ENCODE results near the gene RNH1. TPM values are rescaled to one million over a fixed set of nuclear protein-coding genes. Genes with fewer than 3 reads are reported as not detected.

RNH1 gene
- total RNA-seq, 2 donors from 2014 or later = 42.7 to 43.2 TPM

GRCh38 chr11:476416-476815 is 30.6 kb downstream of the RNH1 start:
- H3K9me3 Mint-ChIP-seq = no peaks in the 10 kb centered on the region
- H3K4me3 Mint-ChIP-seq = no peak overlapping the region
- H3K4me3 ChIP-seq (ENCODE audit: low read length) = no peak overlapping the region
- no peak for DNase-seq
- H3K27me3 ChIP-seq (ENCODE audit: control insufficient read depth, insufficient read depth, low read length, poor library complexity, severe bottlenecking) = no peaks in the 10 kb centered on the region
- H3K9me3 ChIP-seq (ENCODE audit: control insufficient read depth, low read length) = peaks cover 5% of the 10 kb centered on the region
- peak overlapping the region; percentile 76 for H3K27ac Mint-ChIP-seq
- peaks cover 7% of the 10 kb centered on the region for H3K36me3 ChIP-seq (ENCODE audit: control insufficient read depth, insufficient read depth, low read length)
- no peak overlapping the region for H3K9ac ChIP-seq (ENCODE audit: extremely low read depth, low read length, poor library complexity, severe bottlenecking)
- H3K27ac ChIP-seq (ENCODE audit: low read depth, low read length) = no peak overlapping the region
- H3K4me1 ChIP-seq (ENCODE audit: control insufficient read depth, insufficient read depth, low read length) = no peaks in the 10 kb centered on the region
- peaks cover 9% of the 10 kb centered on the region for H3K36me3 Mint-ChIP-seq (ENCODE audit: low read depth)
- no peaks in the 10 kb centered on the region for H3K4me1 Mint-ChIP-seq
- WGBS, 2 experiments (ENCODE audit: insufficient coverage in 1 of 2, insufficient read length in 1 of 2) = 95 to 96% methylated on average over 14 to 15 of the region's 15 CpGs
- TF ChIP-seq, protein P1, sequence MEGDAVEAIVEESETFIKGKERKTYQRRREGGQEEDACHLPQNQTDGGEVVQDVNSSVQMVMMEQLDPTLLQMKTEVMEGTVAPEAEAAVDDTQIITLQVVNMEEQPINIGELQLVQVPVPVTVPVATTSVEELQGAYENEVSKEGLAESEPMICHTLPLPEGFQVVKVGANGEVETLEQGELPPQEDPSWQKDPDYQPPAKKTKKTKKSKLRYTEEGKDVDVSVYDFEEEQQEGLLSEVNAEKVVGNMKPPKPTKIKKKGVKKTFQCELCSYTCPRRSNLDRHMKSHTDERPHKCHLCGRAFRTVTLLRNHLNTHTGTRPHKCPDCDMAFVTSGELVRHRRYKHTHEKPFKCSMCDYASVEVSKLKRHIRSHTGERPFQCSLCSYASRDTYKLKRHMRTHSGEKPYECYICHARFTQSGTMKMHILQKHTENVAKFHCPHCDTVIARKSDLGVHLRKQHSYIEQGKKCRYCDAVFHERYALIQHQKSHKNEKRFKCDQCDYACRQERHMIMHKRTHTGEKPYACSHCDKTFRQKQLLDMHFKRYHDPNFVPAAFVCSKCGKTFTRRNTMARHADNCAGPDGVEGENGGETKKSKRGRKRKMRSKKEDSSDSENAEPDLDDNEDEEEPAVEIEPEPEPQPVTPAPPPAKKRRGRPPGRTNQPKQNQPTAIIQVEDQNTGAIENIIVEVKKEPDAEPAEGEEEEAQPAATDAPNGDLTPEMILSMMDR (conservative IDR thresholded peaks at IDR 0.05) = no peak
- no peaks in the 10 kb centered on the region for H3K27me3 Mint-ChIP-seq (ENCODE audit: insufficient read depth)

DNA sequence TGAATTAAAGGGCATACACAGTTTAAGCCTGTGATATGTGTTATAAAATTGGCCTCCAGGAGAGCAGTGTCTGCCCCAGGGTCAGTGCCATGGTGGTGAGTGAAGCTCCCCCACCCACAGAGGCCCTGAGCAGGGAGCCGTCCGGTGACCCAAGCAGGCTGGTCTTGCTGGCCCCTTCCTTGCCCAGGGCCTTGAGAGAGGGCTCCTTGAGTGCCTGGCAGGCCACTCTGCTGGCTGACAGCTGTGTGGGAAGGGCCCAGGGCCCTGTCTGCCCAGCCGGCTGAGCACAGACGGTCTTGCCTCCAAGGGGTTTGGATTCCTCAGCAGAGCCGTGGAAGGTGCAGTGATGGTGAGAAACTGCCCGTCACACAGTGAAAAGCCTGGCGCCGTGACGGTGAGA is 31.1 kb downstream of the RNH1 start:
- no peak overlapping the region for H3K27ac ChIP-seq (ENCODE audit: low read depth, low read length)
- Mint-ChIP-seq H3K27me3 (ENCODE audit: insufficient read depth) (no peaks in the 10 kb centered on the region), H3K27ac (peak overlapping the region; percentile 76), H3K4me1 (no peaks in the 10 kb centered on the region), H3K9me3 (no peaks in the 10 kb centered on the region), H3K36me3 (ENCODE audit: low read depth) (peaks cover 4% of the 10 kb centered on the region), H3K4me3 (no peak overlapping the region)
- TF ChIP-seq, protein P1 (conservative IDR thresholded peaks at IDR 0.05) = no peak
- peaks cover 7% of the 10 kb centered on the region for H3K36me3 ChIP-seq (ENCODE audit: control insufficient read depth, insufficient read depth, low read length)
- no peak for DNase-seq
- no peak overlapping the region for H3K9ac ChIP-seq (ENCODE audit: extremely low read depth, low read length, poor library complexity, severe bottlenecking)
- H3K4me1 ChIP-seq (ENCODE audit: control insufficient read depth, insufficient read depth, low read length) = no peaks in the 10 kb centered on the region
- H3K4me3 ChIP-seq (ENCODE audit: low read length) = no peak overlapping the region
- no peaks in the 10 kb centered on the region for H3K27me3 ChIP-seq (ENCODE audit: control insufficient read depth, insufficient read depth, low read length, poor library complexity, severe bottlenecking)
- peaks cover 5% of the 10 kb centered on the region for H3K9me3 ChIP-seq (ENCODE audit: control insufficient read depth, low read length)
- WGBS, 2 experiments (ENCODE audit: insufficient coverage in 1 of 2, insufficient read length in 1 of 2) = 94 to 98% methylated on average over 8 to 9 of the region's 9 CpGs

DNA sequence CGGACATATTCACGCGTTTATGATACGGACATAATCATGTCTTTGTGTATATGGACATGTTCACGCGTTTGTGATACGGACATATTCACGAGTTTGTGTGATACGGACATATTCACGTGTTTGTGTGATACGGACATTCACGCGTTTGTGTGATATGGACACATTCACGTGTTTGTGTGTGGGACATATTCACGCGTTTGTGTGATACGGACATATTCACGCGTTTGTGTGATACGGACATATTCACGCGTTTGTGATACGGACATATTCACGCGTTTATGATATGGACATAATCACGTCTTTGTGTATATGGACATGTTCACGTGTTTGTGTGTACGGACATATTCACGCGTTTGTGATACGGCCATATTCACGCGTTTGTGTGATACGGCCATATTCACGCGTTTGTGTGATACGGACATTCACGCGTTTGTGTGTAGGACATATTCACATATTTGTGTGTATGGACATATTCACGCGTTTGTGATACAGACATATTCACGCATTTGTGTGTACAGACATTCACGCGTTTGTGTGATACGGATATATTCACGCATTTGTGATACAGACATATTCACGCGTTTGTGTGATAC is 32.0 kb downstream of the RNH1 start:
- H3K27ac ChIP-seq (ENCODE audit: low read depth, low read length) = no peak overlapping the region
- peaks cover 5% of the 10 kb centered on the region for H3K9me3 ChIP-seq (ENCODE audit: control insufficient read depth, low read length)
- no peak overlapping the region for H3K4me3 Mint-ChIP-seq
- no peak overlapping the region for H3K4me3 ChIP-seq (ENCODE audit: low read length)
- H3K27me3 ChIP-seq (ENCODE audit: control insufficient read depth, insufficient read depth, low read length, poor library complexity, severe bottlenecking) = no peaks in the 10 kb centered on the region
- no peaks in the 10 kb centered on the region for H3K9me3 Mint-ChIP-seq
- no peaks in the 10 kb centered on the region for H3K27me3 Mint-ChIP-seq (ENCODE audit: insufficient read depth)
- no peaks in the 10 kb centered on the region for H3K4me1 ChIP-seq (ENCODE audit: control insufficient read depth, insufficient read depth, low read length)
- no peak overlapping the region for H3K9ac ChIP-seq (ENCODE audit: extremely low read depth, low read length, poor library complexity, severe bottlenecking)
- H3K36me3 Mint-ChIP-seq (ENCODE audit: low read depth) = peaks cover 2% of the 10 kb centered on the region
- H3K27ac Mint-ChIP-seq = no peak overlapping the region
- H3K4me1 Mint-ChIP-seq = peaks cover under 1% of the 10 kb centered on the region
- peaks cover 7% of the 10 kb centered on the region for H3K36me3 ChIP-seq (ENCODE audit: control insufficient read depth, insufficient read depth, low read length)
- 96% methylated on average over 48 of the region's 48 CpGs for WGBS, 2 experiments (ENCODE audit: insufficient coverage in 1 of 2, insufficient read length in 1 of 2)
- no peak for DNase-seq
- TF ChIP-seq, protein P1 (conservative IDR thresholded peaks at IDR 0.05) = no peak

Measured in endodermal cell (in vitro differentiated cells).